HG03439 (cell line): ENCODE measurements around the gene PTPRM.

Experiments used
- ATAC-seq: cut with Tn5 transposase; IDR thresholded peaks from one replicate; pipeline ENCODE4 v1.9.1; 2021; ENCODE audit warnings: mild to moderate bottlenecking, moderate library complexity; ENCODE audit not compliant: unreplicated experiment

PTPRM gene

DNA sequence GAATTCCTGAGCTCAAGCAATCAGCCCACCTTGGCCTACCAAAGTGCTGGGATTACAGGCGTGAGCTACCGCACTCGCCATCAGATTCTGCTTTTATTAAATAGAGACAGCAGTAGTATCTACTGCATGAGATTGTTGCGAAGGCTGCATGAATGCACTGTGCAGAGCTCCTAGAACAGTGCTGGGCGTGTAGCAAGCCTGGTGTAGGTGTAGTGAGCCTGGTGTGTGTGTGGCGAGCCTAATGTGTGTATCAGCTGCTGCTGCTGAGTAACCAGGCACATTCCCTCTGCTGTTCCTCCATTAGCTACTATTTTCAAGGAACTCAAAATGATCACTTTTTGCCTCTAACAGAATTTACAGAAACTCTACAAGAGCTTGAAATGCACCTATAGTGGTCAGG, 57.6 kb downstream of the PTPRM start:
- ATAC-seq, result no peak

DNA sequence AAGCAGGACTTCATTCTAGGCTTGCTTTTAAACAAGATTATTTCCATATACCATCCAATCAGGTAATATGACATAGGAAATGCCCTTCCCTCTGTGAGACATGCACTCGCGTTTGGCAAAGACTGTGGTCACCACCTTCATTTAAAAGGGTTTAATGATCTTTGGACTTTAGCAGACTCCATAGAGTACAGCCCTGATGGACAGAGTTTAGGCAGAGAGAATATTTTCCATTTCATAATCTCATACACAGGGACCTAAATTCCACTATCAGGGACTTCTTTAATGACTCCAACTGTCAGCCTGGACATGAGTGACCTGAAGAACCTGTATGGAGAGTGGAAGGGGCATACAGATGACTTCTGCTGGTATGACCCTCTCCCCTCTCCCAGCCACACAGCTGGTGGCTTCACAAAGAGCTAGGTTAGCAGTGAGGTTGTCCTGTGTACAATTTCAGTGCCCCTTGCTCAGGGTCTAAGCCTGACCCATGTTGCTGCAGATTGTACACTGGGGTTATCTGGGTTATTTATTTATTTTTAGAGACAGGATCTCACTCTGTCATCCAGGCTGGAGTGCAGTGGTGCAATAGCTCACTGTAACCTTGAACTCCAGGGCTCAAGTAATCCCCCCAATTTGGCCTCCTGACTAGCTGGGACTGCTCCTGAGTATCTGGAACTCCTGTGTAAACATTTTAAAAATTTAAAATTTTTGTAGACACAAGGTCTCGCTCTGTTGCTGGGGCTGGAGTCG, 59.2 kb downstream of the PTPRM start:
- no peak for ATAC-seq

DNA sequence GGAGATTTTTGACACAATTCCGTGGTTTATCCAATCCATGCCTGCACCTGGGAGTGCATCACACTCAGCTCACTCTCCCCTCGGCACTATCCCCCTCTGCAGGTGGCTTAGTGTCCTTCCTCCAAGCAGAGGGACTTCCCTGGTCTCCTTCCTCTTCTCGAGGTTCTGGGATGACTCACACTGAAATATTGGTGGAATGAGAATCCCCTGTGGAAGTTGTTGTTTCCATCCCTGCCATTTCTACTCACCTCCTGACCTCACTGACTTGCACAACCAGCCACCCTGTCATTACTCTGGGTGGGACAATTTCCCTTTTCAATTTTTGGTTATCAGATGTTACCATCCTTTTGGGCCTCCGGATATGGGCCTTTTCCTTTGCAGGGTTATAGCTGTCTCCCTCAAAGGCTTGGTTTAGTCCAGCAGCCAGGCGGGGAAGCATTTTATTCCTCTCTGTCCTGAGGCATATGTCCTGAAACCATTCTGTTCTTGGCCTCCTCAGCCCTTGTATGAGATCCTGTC, 59.9 kb downstream of the PTPRM start:
- ATAC-seq, result no peak

DNA sequence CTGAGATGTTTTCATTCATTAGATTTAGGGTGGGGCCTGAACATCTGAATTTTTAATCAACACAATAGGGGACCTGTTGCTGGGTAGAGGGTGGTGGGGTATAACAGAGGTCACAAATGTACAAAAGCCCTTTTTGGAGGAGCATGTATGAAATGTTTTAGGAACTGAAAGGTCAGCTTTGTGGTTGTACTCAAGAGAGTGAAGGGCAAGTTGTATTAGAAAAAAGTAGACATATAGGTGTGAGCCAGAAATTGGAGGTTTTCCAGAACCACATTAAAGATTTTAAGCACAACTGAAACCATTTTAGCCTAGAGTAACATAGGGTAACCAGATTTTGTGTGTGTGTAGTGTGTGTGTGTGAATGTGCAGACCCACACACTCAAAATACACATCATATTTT, 62.3 kb downstream of the PTPRM start:
- ATAC-seq, result no peak

DNA sequence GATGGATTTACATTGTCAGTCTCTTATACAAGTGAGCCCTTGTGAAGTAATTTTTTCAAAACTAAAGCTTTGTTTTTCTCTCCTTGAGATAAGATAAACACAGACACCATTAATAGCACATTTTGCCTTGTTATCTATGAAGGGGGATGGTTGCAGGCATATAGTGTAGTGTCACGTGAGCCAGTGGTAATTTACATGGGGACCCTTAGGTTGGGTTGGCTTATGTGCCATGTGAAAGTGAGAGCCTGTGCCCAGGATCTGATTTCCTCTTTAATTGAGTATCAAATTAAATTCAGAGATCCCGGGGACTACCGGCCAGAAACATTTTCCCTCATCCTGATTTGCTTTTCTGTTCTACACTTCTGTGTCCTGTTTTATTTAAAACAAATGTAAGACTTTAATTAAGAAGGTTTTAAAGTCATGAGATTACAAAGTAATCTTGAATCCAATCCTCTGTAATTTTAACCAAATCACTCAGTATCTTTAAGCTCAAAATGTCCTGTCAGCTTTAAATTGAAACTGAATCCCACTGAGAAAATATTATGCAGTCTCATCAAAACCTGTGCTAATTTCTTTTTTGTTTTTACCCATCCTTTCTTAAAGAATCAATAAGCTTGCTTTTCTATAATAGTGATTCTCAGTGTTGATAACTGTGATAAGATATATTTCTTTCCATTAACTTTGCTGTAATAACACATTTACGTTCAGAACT, 63.8 kb downstream of the PTPRM start:
- no peak for ATAC-seq

DNA sequence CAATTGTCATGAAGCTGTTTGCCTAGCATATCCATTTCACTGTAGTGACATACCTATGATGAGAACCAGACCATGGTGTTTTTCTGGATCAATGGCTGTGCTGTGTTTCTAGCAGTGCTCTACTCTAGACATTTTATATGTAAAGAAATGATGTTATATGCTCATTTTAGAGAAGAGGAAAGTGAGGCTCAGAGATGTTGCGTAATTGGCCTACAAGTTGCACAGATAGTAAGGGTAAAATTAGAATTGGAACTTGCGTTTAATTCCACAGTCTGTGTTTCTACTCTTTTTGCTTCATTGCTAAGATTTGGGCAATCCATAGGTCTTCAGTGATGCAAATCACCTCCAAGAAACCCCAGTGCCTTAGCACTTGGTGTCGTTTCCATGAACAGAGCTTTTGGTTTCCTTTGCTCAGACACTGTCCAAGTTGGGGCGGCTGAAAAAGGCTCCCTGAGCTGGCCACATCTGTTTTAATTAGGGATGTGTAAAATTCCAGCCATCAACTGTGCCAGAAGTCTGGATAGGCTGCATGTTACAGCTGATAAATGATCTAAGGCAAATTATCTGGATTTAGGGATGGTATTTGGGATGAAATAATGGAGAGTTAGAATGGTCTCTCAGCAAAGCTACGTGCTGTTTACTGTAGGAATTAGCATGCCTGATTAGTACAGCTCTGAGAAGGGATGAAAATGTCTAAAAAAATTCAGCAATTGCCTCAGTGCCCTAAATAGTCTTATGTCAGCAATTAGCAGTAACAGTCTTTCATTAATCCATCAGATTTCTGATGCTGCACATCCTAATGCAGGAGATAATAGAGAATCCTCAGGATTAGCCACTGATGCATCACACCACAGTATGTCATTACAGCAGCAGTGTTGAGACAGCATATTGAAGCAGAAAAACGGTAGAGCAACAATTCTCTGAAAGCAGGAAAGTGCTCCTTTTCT, 65.3 kb downstream of the PTPRM start:
- ATAC-seq, result no peak

DNA sequence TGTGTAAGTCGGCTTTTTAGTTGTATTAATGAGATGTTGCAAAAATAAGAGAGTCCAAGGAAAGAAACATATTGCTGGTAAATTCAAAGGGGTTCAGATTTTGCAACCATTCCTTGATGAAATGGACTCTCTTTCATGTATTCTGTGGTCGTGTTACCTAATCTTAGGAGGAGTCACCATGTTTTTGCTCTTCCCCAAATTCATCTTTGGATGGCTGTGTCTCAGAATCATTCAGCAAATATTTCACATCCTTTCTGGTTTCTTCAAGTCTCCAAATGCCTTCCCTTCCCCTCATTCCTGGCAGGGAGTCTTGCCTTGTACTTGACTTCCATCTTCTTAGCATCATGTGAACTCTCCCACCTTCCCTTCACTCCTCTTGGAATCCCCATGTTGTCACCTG, 66.1 kb downstream of the PTPRM start:
- no peak for ATAC-seq

DNA sequence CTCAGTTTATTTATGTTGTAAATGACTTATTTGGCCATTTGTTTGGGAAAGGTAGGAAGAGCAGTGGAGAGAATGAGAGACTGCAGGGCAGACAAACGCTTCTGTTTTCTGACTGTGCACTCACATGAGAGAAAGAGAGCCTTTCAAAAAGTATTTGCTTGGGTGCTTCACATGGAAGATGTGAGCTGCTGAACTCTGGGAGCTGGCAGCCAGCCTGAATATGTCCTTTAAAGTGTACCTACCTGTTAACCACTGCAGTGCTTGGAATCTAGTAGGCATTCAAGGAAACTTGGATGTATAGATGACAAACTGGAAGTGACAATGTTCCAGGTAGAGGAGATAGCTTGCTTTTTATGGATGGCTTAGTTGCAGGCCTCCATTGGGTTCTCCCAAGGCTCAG, 68.8 kb downstream of the PTPRM start:
- no peak for ATAC-seq

DNA sequence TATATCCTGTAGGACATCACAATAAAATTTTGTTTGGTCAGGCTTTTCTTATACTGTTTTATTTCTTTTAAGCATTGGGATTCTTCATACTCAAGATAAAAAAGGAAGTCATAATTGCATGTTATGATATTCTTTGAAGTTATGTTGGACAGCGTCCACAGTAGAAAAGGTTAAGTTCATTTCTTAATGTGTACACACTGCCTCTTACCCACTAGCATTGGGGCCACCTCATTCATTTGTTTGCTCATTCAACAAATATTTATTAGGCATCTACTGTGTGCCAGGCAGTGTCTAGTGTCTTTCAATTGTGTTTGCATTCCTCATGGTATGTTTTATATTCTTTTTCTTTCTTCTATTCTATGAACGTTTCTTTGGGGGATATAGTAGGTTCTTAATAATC, 70.2 kb downstream of the PTPRM start:
- ATAC-seq, result no peak

DNA sequence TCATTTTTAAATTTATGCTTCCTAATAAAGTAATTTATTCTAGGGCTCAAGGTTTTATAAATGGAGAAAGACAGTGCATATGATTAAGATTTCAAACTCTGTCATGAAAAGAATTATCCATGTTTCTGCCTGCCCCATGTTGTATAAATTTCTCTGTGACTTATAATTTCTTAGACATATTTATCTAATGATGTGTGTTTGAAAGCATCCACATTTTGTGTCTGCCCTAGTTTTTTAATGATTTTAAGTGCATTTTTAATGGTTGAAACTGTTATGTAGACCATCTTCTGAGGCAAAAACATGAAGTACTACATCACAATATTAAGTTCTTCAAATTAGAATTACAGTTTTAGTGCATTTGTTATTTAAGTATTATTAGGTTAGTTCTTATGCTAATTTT, 71.2 kb downstream of the PTPRM start:
- no peak for ATAC-seq

DNA sequence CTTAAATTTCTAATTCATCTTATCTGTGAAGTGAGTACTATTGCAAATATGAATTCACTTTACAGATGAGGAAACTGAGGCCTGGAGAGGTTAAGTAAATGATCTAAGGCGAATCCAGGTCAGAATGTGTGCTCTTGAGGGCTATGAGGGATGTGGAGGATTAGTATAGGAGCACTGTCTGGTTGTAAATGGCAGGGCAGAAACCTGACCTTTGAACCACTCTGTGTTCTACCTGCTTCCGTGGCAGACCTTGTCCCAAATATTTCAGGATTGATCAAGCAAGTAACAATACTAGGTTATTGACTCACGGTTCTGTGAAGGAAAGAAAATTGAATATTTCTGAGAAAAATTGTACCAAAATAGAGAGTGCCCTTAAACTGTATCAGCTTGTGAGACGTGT, 74.7 kb downstream of the PTPRM start:
- no peak for ATAC-seq

DNA sequence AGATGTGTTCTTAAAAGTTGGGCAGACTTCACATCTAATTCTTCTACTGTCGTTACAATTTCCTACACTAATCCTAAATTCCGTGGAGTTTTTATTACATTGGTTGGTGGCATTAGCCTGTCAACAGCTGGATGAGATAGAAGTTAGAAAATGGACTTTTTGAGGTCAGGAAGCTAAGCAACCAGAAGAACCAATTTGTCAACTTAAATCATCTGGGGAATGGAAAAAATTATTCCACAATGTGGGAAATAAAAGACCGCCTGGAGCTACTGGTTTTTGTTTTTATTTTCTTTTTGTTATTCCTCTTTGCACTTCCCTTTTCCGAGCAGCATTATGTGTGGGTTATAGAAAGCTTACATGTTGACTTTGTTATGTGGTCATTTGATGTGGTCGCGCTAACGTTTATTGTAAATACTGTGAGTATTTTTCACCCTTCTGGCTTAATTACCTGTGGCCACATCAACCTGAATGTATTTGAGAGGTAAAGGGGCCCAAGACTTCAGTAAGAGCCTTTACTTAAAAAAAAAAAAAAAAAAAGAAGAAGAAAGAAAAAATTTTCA, 75.3 kb downstream of the PTPRM start:
- no peak for ATAC-seq

DNA sequence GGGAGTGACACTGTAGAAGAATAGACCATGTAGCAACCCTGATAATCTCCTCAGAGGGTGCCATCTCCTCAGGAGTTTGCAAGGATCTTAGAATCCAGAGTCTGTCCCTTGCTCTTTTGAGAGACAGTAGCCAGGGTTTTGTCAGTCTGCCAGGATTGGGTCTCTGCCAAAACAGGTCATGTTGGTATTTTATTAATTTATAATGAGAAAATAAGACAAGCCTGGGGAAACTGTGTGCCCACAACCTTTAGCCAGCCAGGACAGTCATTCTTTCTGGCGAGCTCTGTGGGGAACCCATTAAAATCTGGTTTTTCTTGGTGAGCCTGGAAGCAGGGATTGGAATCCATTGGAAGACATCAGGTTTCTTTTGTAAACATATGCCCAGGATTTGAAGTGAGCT, 78.6 kb downstream of the PTPRM start:
- no peak for ATAC-seq

DNA sequence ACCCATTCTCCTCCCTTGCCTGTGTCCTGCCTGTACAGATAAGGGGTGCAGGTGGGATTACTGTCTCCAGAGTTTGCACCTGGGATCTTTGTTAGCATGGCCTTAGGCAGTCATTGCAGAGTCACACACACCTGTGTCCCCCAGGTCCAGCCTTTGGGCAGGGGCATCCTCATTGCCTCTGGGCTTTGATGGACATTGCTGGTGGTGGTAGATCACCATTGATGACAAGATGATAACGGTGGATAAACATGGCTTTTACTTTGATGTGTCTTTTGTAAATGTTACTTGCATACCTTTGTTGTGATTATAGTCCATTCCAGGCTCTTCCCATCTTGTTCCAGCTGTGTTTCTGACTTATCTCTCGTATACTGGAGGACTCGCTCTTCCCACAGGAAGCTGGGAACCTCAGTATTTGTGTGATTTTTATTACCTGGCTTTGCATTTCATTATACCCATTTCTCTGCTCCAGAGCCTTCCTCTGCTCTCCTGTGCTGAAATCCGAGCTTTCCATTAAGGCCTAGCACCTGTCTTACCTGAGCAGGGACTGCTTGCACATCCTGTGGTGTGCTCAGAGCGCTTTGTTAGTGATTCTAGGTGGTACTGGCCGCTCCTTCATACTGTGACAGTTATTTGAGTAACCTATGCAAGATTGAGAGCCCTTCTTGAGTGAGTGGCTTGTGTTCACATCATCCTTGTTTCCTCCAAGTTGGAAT, 79.2 kb downstream of the PTPRM start:
- ATAC-seq, result no peak

DNA sequence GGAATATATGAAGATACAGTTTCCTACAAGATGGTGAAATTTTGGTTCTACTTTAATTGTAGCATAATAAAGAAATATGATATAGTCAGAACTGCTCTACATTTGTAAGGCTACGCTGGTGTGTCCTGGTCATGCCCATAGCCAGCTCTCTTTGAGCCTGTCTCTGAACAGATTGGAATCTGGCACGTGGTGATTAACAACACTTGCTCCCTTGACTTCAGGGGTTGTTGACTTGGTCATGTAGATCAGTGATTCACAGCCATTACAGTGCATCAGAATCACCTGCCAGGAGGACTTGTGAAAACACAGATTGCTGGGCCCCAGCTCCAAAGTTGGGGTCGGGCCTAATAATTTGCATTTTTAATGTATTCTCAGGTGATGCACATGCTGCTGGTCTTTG, 80.4 kb downstream of the PTPRM start:
- no peak for ATAC-seq

DNA sequence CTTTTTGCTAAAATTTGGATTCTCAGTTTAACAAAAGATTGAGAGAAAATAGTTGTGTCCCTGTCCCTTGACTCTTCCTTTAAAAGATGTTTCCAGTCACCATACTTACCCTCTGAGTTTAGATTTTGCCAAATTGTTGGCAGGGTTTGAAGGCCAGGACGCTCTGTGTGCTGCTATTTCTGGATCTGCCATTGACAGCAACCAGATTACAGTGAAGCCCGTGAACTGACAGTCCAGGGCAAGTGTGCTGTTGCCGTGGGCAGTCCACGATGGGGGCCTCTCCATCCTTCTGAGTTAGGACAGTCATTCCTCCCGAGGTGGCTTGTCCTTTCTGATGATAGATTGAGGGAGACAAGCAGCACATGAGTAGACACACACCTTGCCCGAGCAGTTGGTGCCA, 89.9 kb downstream of the PTPRM start:
- ATAC-seq, result no peak

DNA sequence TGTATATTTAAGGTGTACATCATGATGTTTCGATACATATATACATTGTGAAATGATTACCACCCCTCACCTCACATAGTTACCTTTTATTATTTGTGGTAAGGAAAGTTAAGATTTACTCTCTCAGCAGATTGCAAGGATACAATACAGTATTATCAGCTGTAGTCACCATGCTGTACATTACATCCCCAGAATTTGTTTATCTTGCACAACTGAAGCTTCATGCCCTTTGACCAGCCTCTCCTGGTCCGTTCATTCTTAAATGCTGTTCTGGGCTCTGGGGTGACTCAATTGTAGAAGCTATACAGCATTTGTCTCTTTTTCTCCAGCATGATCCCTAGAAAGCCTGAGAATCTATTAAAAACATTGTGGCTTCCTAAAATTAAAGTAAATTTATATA, 90.8 kb downstream of the PTPRM start:
- no peak for ATAC-seq

DNA sequence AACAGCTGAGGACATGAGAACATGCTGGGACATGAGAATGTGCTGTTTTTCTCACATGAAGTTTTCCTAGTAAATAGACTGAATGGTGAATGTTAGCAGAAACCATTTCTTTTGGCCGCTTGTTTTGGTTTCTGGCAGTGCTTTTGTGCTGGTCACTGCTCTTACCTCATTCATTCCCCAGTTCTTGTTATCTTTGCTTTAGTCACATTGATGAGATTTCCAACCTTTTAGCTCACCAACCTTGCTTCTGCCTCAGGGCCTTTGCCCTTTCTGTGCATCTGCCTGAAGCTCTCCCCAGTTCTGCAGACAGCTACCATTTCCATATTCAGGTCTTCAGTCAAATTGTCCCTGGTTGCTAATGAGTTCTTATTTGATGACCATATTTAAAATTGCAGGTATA, 91.6 kb downstream of the PTPRM start:
- ATAC-seq, result no peak

DNA sequence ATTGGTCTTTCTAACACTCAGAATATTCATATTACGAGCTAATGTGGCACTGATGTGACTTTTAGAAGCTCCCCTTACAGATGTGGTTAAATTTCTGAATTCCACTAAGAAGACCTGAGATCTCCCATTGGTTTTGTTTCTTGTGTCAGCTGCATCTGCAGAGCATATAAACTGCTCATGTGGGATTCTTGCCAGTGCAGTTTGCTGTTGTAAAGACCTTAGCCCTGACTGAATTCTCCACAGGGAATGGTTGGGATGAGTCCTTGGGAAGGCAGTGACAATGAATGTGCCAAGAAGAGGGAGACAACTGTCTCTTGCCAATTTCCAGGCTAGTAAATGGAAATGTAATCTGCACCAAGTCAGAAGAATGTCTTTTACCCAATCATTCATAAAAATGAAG, 94.1 kb downstream of the PTPRM start:
- ATAC-seq, result no peak

DNA sequence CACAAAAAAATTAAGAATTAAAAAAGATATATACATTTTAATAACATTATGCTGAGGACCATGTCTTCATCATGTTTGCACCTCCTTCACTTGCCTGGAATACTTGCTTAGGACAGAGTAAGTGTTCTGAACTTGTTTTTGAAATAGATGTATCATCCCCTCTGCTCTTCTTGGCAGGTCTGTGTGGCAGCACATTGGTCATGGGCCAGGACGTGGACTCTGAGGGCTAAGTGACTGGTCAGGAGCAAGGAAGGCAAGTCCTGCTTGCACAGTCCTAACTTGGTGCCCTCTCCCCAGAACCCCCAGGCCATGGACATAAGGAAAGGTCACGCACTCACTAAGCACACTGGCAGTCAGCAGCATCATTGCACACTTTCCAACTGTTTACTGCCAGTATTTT, 95.8 kb downstream of the PTPRM start:
- ATAC-seq, result no peak
